MCF 10A (cell line): ENCODE results near the gene KLC3. TPM values are rescaled to one million over a fixed set of nuclear protein-coding genes. Genes with fewer than 3 reads are reported as not detected.

Experiments
- BruUV-seq: library from RNA; stranded (reverse); fragments of 400-500 nt; replicated peaks from 2 replicates; lab custom pipeline; 2021; lab: Mats Ljungman, UMichigan
- CTCF ChIA-PET: fragments of 300-600 bp; sonication (Branson Sonifier 250); formaldehyde crosslinking; extraction: SDS; loops from one replicate; lab custom pipeline; 2021; ENCODE audit warnings: antibody characterized with exemption, inconsistent platforms; lab: Yijun Ruan, JAX
- POLR2A ChIA-PET: fragments of 300-600, 350-650 bp; sonication (Branson Sonifier 250); formaldehyde crosslinking; extraction: SDS; loops from one replicate; lab custom pipeline; 2020; ENCODE audit warnings: antibody characterized with exemption, inconsistent platforms; lab: Yijun Ruan, JAX
- DNase-seq: peaks from one replicate; pipeline ENCODE4 v3.0.0-alpha.2; 2018; ENCODE audit not compliant: unreplicated experiment
- H3K27ac Mint-ChIP-seq: one replicate; pipeline ENCODE4 v1.8.0; 2022; ENCODE audit warnings: mild to moderate bottlenecking, low read depth, mixed read lengths; ENCODE audit not compliant: unreplicated experiment
- H3K27me3 Mint-ChIP-seq: one replicate; pipeline ENCODE4 v1.8.0; 2022; ENCODE audit warnings: mixed read lengths; ENCODE audit not compliant: insufficient read depth, unreplicated experiment
- H3K36me3 Mint-ChIP-seq: one replicate; pipeline ENCODE4 v1.8.0; 2022; ENCODE audit warnings: mild to moderate bottlenecking, moderate library complexity, mixed read lengths; ENCODE audit not compliant: insufficient read depth, unreplicated experiment
- H3K4me1 Mint-ChIP-seq: one replicate; pipeline ENCODE4 v1.8.0; 2022; ENCODE audit warnings: mixed read lengths; ENCODE audit not compliant: insufficient read depth, unreplicated experiment
- H3K4me3 Mint-ChIP-seq: one replicate; pipeline ENCODE4 v1.8.0; 2022; ENCODE audit warnings: mild to moderate bottlenecking, moderate library complexity, mixed read lengths; ENCODE audit not compliant: unreplicated experiment
- H3K9me3 Mint-ChIP-seq: one replicate; pipeline ENCODE4 v1.8.0; 2022; ENCODE audit warnings: mixed read lengths; ENCODE audit not compliant: unreplicated experiment
- intact Hi-C: fragments of 100-400 bp; cut with micrococcal nuclease; formaldehyde crosslinking; loops from 2 replicates; pipeline ENCODE4 v1.14.1; 2022
- total RNA-seq: library from RNA; stranded (reverse); gene quantifications from 2 replicates; pipeline ENCODE4 v1.2.3, GENCODE V29; 2022
- TF ChIP-seq, protein P1 (sequence below): fragments of 200-600 bp; IDR thresholded peaks from one replicate; pipeline ENCODE4 v1.8.0; 2022; ENCODE audit warnings: antibody characterized with exemption, mild to moderate bottlenecking; ENCODE audit not compliant: unreplicated experiment

Gene KLC3
- total RNA-seq, 1 experiment from 2014 or later, result 3.9 TPM

DNA sequence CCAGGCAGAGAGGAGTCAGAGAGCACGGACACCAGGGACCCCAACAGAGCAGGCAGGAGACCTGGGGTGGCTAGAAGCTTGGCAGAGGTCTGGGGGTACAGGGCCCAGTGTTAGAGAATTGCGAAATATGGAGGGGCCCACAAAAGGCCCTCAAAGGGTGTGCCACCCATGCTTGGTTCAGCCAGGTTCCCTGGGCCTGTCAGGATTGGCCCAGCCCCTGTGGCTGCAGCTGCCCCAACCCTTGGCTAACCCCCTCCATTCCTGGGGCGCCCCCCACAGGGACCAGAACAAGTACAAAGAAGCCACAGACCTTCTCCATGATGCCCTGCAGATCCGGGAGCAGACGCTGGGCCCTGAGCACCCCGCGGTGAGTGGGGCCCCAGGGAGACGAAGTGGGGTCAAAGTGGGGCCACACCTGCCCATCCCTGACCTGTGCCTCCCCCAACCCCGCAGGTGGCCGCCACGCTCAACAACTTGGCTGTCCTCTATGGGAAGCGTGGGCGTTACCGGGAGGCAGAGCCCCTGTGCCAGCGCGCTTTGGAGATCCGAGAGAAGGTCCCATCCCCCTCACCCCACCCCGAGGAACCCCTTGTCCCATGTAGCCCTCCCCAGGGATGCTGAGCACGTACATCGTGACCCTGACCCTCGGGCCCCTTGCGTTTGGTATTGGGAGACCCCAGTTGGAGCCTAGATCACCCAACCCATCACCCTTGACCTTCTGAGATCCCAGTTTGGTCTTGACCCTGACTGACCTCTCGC lies 8.0 kb downstream of the KLC3 start:
- H3K36me3 Mint-ChIP-seq, result peaks cover 12% of the 10 kb centered on the region

DNA sequence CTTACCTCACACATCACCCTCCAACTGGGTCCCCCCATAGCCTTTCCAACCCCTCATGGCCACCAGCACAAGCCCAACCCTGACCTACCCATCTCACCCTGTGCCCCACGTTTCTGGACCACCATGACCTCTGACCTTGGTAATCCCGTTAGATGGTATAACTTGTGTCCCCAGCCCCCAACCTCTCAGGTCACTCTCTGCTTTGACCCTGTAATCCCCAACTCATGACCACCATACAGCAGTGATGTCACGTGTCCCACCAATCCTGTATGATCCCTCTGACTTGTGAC lies 8.5 kb downstream of the KLC3 start:
- Mint-ChIP-seq H3K27me3 (no peaks in the 10 kb centered on the region), H3K36me3 (peaks cover 13% of the 10 kb centered on the region), H3K27ac (no peak overlapping the region), H3K9me3 (no peaks in the 10 kb centered on the region), H3K4me1 (peaks cover 6% of the 10 kb centered on the region), H3K4me3 (no peak overlapping the region)
- ChIA-PET POLR2A (no interaction called here), CTCF (no interaction called here)
- TF ChIP-seq, protein P1, sequence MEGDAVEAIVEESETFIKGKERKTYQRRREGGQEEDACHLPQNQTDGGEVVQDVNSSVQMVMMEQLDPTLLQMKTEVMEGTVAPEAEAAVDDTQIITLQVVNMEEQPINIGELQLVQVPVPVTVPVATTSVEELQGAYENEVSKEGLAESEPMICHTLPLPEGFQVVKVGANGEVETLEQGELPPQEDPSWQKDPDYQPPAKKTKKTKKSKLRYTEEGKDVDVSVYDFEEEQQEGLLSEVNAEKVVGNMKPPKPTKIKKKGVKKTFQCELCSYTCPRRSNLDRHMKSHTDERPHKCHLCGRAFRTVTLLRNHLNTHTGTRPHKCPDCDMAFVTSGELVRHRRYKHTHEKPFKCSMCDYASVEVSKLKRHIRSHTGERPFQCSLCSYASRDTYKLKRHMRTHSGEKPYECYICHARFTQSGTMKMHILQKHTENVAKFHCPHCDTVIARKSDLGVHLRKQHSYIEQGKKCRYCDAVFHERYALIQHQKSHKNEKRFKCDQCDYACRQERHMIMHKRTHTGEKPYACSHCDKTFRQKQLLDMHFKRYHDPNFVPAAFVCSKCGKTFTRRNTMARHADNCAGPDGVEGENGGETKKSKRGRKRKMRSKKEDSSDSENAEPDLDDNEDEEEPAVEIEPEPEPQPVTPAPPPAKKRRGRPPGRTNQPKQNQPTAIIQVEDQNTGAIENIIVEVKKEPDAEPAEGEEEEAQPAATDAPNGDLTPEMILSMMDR, result no peak
- intact Hi-C loops, result no loop called here
- no peak for DNase-seq
- no TSS peak for BruUV-seq

More for the DNA sequence above, 8.0 kb downstream of the KLC3 start:
- intact Hi-C loops, result no loop called here
- H3K27me3 Mint-ChIP-seq, result no peaks in the 10 kb centered on the region
- BruUV-seq, result no TSS peak
- DNase-seq, result no peak
- ChIA-PET CTCF (no interaction called here), POLR2A (interaction anchor here (0.6 kb wide), 2 partner anchors 10 to 42 kb away, joined by 3 read pairs; no protein-coding TSS in a partner anchor)
- H3K4me3 Mint-ChIP-seq, result no peak overlapping the region
- no peak overlapping the region for H3K27ac Mint-ChIP-seq
- TF ChIP-seq, protein P1, result no peak
- peaks cover 6% of the 10 kb centered on the region for H3K4me1 Mint-ChIP-seq
- no peaks in the 10 kb centered on the region for H3K9me3 Mint-ChIP-seq

DNA sequence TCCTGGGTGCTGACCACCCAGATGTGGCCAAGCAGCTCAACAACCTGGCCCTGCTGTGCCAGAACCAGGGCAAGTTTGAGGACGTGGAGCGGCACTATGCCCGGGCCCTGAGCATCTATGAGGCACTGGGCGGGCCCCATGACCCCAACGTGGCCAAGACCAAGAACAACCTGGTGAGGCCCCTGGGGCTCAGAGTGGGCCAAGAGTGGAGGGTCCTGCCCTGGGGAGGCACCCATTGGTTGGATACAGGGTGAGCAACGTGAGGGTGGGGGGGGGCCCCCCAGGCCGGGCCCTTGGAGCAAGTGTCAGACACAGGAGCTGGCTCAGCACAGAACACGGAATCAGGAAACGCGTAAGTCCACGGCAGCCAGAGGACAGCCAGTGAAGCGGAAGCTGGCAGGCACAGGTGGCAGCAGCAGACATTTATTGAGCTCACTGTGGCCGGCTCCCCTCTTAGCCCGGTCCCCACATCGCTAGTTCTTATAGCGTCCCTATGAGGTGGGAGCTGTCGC lies 8.9 kb downstream of the KLC3 start:
- peaks cover 13% of the 10 kb centered on the region for H3K36me3 Mint-ChIP-seq
- peaks cover 6% of the 10 kb centered on the region for H3K4me1 Mint-ChIP-seq
- TF ChIP-seq, protein P1, result no peak
- CTCF ChIA-PET, result no interaction called here
- no peaks in the 10 kb centered on the region for H3K27me3 Mint-ChIP-seq
- no peak for DNase-seq
- POLR2A ChIA-PET, result no interaction called here
- H3K9me3 Mint-ChIP-seq, result no peaks in the 10 kb centered on the region
- no peak overlapping the region for H3K4me3 Mint-ChIP-seq
- no TSS peak for BruUV-seq
- intact Hi-C loops, result no loop called here
- no peak overlapping the region for H3K27ac Mint-ChIP-seq

DNA sequence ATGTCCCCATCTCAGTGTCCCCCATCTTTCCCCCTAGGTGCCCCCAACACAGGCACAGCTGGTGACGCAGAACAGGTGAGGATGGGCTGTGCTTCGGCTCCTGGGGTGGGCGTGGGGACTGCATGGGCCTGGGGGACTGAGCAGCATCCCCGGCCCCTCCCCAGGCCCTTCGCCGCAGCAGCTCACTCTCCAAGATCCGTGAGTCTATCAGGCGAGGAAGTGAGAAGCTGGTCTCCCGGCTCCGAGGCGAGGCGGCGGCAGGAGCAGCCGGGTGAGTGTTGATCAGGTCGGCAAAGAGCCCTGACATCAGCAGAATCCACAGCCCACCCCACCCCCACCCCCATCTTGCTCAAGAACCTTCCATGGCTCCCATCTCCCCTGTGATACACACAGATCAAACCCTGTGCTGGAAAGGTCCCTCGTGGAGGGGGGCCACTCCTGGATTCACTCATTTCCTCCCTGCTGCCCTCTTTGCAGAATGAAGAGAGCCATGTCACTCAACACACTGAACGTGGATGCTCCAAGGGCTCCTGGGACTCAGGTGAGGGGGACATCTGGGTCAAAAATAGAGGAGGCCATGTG lies 10.0 kb downstream of the KLC3 start:
- intact Hi-C loops, result no loop called here
- TF ChIP-seq, protein P1, result no peak
- no TSS peak for BruUV-seq
- Mint-ChIP-seq H3K9me3 (no peaks in the 10 kb centered on the region), H3K27ac (no peak overlapping the region), H3K4me1 (no peaks in the 10 kb centered on the region), H3K36me3 (peaks cover 19% of the 10 kb centered on the region), H3K4me3 (no peak overlapping the region), H3K27me3 (no peaks in the 10 kb centered on the region)
- POLR2A ChIA-PET, result no interaction called here
- CTCF ChIA-PET, result interaction anchor here (0.6 to 1.4 kb wide), 2 partner anchors 12 to 119 kb away, joined by 3 to 10 read pairs; no protein-coding TSS in a partner anchor
- no peak for DNase-seq
